DMS153 treated with DMSO at 0.1 percent for 48 hours (cell line): ENCODE data around the gene PHF21B.

Experiments
- DNase-seq: peaks from one replicate; lab custom pipeline; 2025; ENCODE audit not compliant: unreplicated experiment; lab: John Stamatoyannopoulos, UW

The PHF21B gene

DNA sequence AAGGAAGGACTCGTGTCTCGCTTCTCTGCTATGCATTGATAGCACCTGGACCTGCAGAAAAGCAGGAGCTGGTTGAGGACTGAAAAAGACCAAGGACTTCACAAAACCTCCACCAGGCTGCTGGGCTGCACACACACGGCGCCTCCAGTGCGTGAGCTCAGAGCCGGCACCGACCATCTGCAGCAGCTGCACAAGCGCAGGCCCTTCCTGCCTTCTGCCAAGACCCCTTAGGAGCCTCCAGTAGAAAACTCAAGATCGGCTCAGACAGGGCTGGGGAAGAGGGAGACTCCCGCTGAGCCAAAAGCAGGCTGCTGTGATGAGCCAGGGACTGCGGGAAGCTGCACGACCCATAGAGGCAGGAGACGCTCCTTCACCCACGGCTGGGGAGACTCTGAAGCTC is 70.9 kb downstream of the PHF21B start:
- DNase-seq: no peak

- no peak for DNase-seq
These were observed 72.6 kb downstream of the PHF21B start for GRCh38 chr22:44937216-44937615.

DNA sequence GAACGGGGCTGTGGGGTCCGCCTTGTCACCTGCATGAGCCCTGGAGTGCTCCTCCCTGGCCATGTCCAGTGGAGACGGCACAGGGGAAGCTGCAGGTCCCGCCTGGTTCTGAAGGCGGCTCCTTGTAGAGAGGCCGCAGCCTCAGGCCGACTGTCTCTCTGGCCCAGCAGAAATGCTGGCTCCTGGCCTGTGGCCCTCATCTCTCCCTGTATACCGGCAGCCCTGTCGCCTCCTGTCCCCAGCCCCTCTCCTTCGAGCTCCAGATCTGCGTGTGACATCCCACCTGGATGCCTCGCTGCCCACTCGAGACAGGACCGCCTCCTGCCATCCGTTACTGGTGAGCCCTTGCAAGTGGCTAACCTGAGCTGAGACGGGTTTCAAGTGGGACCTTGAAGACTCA is 73.6 kb downstream of the PHF21B start:
- no peak for DNase-seq

DNA sequence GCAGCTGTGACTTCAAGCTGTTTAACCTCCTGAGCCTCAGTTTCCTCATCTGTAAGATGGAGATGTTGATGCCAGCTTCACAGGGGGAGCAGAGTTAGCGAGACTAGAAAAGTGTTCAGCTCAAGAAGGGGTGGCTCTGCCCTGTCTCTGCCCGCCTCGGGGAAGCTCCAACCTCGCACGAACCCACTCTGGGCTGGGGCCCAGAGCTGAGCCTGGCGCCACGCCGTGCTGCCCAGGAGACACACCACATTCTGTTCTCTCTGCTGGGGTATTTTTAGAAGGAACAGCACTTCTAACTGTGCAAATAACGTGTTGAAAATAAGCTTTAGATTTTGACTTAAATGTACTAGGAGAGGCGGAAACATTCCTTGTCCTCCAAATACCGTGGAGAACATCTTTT is 74.1 kb downstream of the PHF21B start:
- no peak for DNase-seq

DNA sequence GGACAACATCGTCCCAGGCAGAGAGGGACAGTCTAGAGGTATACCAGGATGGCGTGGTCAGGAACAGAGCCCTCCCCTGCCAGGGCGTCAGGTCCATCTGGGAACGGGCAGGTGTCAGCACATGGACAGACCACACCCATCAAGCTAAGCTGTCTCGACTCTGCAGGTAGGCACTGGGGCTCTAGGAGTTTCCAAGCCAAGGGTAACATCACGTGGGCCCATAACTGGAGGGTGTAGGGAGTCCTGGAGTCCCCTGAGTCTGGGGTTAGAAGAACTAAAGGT is 75.4 kb downstream of the PHF21B start:
- no peak for DNase-seq

DNA sequence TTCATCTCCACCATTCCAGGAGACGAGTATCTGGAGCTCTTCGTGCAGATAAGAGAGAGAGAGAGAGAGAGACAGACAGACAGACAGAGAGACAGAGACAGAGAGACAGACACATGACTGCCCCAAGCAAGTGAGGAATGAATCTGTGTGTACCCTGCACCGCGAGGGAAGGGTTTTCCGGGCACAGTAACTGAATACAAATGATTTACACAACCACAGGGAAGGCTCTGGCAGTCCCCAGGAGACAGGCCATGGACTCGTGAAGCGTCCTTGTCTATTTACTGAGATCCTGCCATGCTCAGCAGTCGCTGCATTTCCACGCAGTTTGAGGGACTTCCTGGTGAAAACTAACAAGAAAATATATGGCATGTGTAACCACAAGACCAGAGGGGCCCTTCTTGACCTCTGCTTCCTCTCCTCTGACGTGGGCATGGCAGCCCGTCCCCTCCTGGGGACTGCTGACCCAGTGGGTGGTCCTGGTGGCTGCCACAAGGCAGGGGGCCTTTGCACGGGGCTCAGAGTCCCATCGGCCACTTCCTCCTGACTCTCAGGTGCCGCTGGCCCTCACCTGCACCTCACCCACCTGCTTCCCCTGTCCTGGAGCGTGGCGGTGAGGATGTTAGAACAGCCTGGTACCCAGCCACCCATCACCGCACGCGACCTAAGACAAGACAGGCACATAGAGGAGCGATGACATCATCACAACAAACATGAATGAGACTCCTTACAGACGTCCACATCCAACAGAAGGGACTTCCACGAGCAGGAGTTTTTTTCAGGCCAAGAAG is 75.9 kb downstream of the PHF21B start:
- no peak for DNase-seq

GRCh38 chr22:44932493-44932892 is 77.3 kb downstream of the PHF21B start:
- no peak for DNase-seq

DNA sequence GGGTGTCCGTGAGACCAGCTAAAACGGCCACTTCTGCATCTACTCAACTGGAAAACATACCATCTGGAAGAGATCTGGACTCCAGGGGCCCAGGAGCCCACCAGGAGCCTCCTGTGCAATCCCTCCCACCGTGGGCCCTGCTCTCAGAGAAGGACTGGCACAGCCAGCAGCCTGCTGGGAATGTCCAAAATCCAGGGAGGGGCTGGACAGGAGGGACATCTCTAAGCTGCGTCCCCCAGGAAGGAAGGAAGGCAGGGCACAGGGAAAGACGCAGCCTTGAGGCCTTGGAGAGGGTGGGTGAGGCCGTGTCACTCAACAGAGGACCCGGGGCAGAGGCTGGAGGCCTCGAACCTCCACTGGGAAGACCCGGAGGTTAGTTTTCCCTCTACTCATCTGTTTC is 78.0 kb downstream of the PHF21B start:
- DNase-seq: no peak

GRCh38 chr22:44931077-44931540 is 78.7 kb downstream of the PHF21B start:
- no peak for DNase-seq

GRCh38 chr22:44930711-44931035 is 79.1 kb downstream of the PHF21B start:
- no peak for DNase-seq

DNA sequence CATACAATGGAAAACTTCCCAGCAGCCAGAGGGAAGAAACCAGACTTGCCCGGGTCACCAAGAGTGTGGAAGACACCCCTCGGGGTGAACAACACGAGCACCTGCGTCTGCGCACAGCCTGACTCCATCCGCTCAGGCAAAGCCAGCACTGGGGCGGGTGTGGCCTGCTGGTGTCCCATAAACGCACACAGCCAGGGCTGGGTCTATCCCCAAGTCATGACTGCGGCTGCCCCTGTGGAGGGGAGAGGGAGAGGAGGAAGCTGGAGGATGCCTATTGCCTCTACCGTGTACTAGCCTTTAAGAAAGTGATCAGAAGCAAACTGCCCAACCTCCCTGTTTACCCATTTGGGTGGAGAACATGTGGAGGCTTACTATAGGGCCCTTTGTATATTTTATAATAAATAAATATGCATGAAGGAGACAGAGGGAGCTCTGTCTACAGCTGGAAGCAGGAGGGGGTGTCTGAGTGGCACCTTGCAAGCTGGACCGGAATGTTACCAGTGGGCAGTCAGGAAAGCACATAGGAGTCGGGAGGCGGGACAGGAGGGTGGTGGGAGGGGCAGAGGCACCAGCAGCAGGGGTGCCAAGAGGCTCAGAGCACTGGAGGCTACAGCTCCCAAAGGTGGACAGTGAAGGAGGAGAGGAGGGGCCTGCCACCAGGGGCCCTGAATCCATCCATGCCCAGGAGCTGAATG is 79.6 kb downstream of the PHF21B start:
- DNase-seq: no peak

- DNase-seq: no peak
These were observed 80.3 kb downstream of the PHF21B start for GRCh38 chr22:44929359-44930015.

DNA sequence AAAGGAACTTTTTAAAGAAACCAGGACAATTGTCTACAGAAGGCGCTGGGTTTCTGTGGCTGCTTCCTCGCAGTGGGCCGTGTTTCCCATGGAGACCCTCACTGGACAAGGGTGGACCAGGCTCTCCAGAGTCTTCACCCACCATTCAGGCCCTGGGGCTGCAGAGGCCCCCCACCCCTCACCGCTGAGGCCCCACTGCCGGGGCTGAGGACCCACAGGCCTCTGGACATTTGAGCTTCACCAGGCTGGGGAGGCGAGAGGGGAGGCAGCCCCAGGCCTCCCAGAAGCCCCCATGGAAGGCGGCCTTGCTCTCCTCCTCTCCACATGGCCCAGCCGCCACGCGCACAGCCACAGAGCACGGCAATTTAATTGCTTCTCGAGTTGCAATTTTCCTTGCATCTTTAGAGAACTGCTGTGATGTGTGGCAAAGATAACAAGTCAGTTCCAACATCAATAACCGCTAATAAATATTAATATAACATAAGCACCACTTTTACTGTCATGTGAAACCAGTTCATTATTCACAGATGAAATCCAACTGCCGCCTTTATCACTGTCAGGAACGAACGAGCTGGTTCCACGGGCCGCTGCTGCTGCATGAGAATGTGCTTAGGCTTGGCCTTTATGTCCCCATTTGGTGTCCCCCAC is 81.0 kb downstream of the PHF21B start:
- DNase-seq: no peak

- no peak for DNase-seq
These were observed 81.7 kb downstream of the PHF21B start for GRCh38 chr22:44928136-44928463.

GRCh38 chr22:44927463-44928135 is 82.2 kb downstream of the PHF21B start:
- no peak for DNase-seq

- DNase-seq: no peak
These were observed 83.1 kb downstream of the PHF21B start for GRCh38 chr22:44926491-44927415.

DNA sequence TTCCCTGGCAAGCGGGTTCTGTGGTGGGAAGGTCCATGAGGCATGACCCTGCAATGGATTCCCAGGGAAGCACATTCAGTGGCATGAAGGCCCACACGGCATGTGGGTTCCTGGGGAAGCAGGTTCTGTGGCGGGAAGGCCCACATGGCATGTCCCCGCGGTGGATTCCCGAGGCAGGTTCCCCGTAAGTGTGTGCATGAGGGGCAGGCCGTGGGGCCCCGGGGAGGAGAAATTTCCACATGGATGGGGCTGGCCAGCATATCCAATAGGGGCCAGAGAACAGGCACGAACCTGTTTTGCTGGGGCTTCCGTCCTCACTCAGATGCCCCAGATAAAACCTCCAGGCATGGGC is 83.7 kb downstream of the PHF21B start:
- no peak for DNase-seq

DNA sequence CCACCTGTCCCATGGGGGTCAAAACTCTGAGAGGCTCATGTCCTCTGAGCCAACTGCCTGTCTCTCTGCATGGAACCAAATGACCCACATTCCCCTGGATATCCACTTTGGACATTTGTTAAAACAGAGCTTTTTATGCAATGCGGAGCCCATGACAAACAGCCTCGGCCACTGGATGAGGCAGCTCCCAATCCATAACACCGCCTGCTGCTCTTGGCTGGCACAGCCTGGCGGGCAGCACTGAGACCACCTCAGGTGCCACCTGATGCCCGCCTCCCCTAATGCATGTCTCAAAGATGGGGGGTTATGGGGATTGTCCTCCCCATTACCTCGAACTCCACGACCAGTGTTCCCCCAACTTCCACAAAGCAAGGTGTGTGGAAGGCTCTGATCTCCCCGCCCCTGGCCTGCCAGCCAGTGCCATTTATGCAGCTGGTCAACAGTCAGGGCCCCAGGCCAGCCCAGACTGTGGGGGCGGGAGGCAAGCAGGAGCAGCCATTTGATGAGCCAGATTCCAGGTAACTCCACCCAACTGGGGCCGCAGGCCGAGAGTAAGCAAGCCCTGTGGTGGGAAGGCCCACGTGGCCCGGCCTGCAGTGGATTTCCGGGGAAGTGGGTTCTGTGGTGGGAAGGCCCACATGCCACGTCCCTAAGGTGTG is 84.2 kb downstream of the PHF21B start:
- DNase-seq: no peak

GRCh38 chr22:44924710-44925109 is 85.1 kb downstream of the PHF21B start:
- DNase-seq: no peak

GRCh38 chr22:44924098-44924497 is 85.7 kb downstream of the PHF21B start:
- DNase-seq: no peak
